Stimulated activated CD8-positive, alpha-beta memory T cell treated with anti-CD3 and anti-CD28 coated beads, Interleukin-12 subunit alpha, Interleukin-12 subunit beta, amount 100 ng/mL, for 24 hours (primary cell): Measurements from ENCODE around the gene IL12B.
"Not testable (repeated sequence)": the region's sequence is repeated elsewhere in the genome, so short reads cannot be mapped to it uniquely, and the experiment has no call there.

Source experiments
- DNase-seq: peaks from one replicate; pipeline ENCODE4 v3.0.0-alpha.2; 2020; ENCODE audit errors: extremely low read depth

IL12B gene

GRCh38 chr5:159294921-159295320, 35.4 kb downstream of the IL12B start:
- DNase-seq: no peak

- no peak for DNase-seq
Measured at GRCh38 chr5:159290741-159291140, 39.5 kb downstream of the IL12B start.

- no peak for DNase-seq
Measured at GRCh38 chr5:159286420-159287035, 43.8 kb downstream of the IL12B start.

- no peak for DNase-seq
Measured at GRCh38 chr5:159274676-159275075, 55.6 kb downstream of the IL12B start.

- DNase-seq: no peak
Measured at GRCh38 chr5:159273923-159274322, 56.4 kb downstream of the IL12B start.

GRCh38 chr5:159269723-159270122, 60.6 kb downstream of the IL12B start:
- no peak for DNase-seq

- DNase-seq: not testable (repeated sequence)
Measured at GRCh38 chr5:159266764-159267163, 63.5 kb downstream of the IL12B start.
